Activated T-cell treated with anti-CD3 and anti-CD28 coated beads, Interleukin-2, amount 50 U/mL, for 4 hours (primary cell): ENCODE measurements around the gene KATNB1. TPM values are rescaled to one million over a fixed set of nuclear protein-coding genes. Genes with fewer than 3 reads are reported as not detected.

Source experiments
- ATAC-seq, 2 donors: fragments of 200-7000 bp; cut with Tn5 transposase; one replicate each; pipeline ENCODE4 v1.10.0; 2021
- DNase-seq: peaks from one replicate; pipeline ENCODE4 v3.0.0-alpha.2; 2020
- H3K27me3 Mint-ChIP-seq: one replicate; pipeline ENCODE4 v1.8.0; 2021; ENCODE audit warnings: low read depth, mixed read lengths
- H3K36me3 Mint-ChIP-seq: one replicate; pipeline ENCODE4 v1.8.0; 2022; ENCODE audit warnings: mixed read lengths; ENCODE audit not compliant: insufficient read depth
- H3K4me1 Mint-ChIP-seq: one replicate; pipeline ENCODE4 v1.8.0; 2021; ENCODE audit warnings: low read depth, mixed read lengths
- H3K4me3 Mint-ChIP-seq: one replicate; pipeline ENCODE4 v1.8.0; 2021; ENCODE audit warnings: mild to moderate bottlenecking, moderate library complexity, mixed read lengths
- H3K9me3 Mint-ChIP-seq: one replicate; pipeline ENCODE4 v1.8.0; 2021; ENCODE audit warnings: mixed read lengths
- total RNA-seq, 3 donors: library from RNA; stranded (reverse); gene quantifications; one replicate each; pipeline ENCODE4 v1.2.1, GENCODE V29; 2021

Gene KATNB1
- total RNA-seq, 3 donors from 2014 or later: 47.9 to 56.1 (median 55.5) TPM

DNA sequence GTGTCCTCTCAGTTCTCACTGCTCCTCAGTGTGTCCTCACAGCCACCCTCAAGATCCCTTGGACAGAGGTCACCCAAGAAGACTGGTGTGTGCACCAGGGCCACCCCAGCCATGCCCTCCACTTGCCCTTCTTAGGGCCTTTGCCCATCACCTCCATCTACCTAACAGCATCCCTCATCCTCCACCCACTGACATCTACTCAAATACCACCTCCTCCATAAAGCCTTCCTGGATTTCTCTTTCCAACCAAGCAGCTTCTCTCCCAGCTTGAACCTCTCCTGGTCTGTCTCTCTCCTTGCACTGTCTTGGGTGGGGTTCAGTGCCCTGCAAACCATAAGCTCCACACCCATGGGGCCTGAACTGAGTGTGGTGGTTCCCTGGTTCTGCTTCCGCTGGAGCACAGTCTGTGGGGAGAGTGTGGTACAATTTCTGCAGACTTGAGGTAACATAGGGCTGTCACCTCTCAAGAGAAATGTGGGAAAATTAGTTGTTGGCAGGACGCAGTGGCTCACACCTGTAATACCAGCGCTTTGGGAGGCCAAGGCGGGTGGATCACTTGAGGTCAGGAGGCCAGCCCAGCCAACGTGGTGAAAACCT lies 14.4 kb downstream of the KATNB1 start:
- DNase-seq (no peak), ATAC-seq (no peak)
- Mint-ChIP-seq H3K4me3 (no peak overlapping the region), H3K27me3 (no peaks in the 10 kb centered on the region), H3K9me3 (no peaks in the 10 kb centered on the region), H3K36me3 (peaks cover 18% of the 10 kb centered on the region), H3K4me1 (no peaks in the 10 kb centered on the region)

DNA sequence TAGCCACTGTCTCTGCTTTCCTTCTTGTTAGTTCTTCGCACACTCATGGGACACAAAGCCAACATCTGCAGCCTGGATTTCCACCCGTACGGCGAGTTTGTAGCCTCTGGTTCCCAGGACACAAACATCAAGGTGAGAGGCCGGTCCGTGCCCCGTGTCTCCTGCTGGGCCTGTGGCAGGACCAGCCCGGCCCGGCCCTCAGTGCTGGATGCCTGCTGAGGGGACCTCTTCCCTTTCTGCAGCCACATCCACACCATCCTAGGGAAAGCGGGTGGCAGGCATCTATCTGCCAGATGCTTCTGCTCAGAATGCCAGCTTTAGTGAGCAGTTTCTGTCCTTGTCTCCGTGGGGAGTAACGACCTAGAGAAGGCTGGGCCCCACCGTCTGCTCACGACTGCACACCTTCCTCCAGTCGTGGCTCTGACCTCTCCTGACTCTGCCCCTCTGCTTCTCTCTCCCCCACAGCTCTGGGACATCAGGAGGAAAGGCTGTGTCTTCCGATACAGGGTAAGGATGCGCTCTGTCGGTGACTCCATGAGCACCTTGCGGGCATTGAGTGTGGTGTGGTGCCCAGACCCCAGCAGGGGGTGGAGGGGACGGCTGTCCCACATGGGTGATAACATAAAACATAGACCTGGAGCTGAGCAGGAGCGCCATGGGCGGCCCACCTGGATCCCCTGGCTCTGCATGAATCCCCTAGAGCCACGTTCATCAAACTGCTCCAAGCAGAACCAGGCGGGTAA lies 15.4 kb downstream of the KATNB1 start:
- Mint-ChIP-seq H3K9me3 (no peaks in the 10 kb centered on the region), H3K4me3 (no peak overlapping the region), H3K27me3 (no peaks in the 10 kb centered on the region), H3K4me1 (no peaks in the 10 kb centered on the region), H3K36me3 (peaks cover 15% of the 10 kb centered on the region)
- ATAC-seq: no peak
- DNase-seq: no peak

DNA sequence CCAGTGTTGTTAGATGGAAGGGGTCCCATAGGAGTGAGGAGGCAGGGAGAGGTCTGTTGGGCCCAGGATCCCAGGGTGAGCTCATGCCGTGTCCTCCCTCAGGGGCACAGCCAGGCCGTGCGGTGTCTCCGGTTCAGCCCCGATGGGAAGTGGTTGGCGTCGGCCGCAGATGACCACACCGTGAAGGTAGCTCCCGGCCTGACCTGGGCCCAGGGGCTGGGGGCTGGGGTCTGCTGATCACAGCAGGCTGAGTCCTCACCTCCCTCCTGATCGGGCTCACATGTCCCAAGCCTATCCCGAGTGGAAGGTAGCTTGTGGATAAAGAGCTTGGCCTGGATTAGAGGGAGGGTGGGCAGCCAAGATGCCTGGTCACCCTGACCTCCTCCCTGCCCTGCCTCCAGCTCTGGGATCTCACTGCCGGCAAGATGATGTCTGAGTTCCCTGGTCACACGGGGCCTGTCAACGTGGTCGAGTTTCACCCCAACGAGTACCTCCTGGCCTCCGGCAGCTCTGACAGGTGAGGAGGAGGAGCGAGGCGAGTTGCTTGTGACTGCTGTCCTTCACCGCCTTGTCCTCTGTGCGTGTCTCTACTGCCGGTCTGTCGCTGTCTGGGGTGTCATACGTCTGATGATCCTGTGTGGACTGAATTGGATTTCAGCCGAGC lies 16.1 kb downstream of the KATNB1 start:
- Mint-ChIP-seq H3K4me1 (no peaks in the 10 kb centered on the region), H3K4me3 (no peak overlapping the region), H3K9me3 (no peaks in the 10 kb centered on the region), H3K36me3 (peaks cover 17% of the 10 kb centered on the region), H3K27me3 (no peaks in the 10 kb centered on the region)
- DNase-seq (no peak), ATAC-seq (no peak)

DNA sequence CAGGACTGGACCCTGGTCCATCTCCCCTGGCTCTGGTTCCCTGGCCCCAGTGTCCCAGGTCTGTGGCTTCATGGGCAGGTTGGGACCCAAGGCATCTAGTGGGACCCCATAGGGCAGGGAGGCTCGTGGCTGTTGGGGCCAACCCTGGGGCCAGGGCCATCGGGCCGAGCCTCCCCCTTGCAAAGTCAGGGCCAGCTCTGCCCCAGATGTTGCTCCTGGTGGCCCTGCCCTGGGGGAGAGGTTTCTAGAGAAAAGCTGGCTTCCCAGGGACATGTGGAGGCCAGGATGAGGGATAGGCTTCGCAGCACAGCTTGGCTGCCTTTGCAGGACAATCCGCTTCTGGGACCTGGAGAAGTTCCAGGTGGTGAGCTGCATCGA lies 16.6 kb downstream of the KATNB1 start:
- H3K9me3 Mint-ChIP-seq: no peaks in the 10 kb centered on the region
- peaks cover 17% of the 10 kb centered on the region for H3K36me3 Mint-ChIP-seq
- no peak for DNase-seq
- no peaks in the 10 kb centered on the region for H3K4me1 Mint-ChIP-seq
- no peak for ATAC-seq
- H3K27me3 Mint-ChIP-seq: no peaks in the 10 kb centered on the region
- no peak overlapping the region for H3K4me3 Mint-ChIP-seq

DNA sequence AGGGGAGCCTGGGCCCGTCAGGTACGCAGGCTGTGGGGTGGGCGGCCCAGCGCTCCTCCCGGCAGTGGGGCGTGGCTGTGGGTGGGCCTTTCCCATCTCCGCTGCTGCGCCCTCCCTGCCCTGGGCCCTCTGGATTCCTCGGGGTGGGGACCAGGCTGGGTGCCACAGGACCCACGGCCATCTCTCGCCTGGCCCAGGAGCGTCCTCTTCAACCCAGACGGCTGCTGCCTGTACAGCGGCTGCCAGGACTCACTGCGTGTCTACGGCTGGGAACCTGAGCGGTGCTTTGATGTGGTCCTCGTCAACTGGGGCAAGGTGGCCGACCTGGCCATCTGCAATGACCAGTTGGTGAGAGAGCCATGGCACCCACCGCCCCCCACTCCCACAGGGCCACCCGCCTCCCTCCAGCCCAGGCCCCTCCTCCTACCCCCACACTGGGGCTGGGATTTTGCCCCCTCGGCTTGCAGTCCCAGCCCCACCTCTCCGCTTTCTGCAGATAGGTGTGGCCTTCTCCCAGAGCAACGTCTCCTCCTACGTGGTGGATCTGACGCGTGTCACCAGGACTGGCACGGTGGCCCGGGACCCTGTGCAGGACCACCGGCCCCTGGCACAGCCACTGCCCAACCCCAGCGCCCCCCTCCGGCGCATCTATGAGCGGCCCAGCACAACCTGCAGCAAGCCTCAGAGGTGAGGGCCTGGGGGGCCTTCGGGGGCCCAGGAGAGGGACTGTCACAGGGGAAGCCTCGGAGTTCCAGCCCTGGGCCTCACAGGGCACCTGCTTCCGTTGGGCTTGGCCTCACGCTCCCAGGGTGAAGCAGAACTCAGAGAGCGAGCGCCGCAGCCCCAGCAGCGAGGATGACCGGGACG lies 17.2 kb downstream of the KATNB1 start:
- Mint-ChIP-seq H3K27me3 (no peaks in the 10 kb centered on the region), H3K4me1 (no peaks in the 10 kb centered on the region), H3K9me3 (no peaks in the 10 kb centered on the region), H3K36me3 (peaks cover 17% of the 10 kb centered on the region), H3K4me3 (no peak overlapping the region)
- no peak for ATAC-seq
- no peak for DNase-seq

DNA sequence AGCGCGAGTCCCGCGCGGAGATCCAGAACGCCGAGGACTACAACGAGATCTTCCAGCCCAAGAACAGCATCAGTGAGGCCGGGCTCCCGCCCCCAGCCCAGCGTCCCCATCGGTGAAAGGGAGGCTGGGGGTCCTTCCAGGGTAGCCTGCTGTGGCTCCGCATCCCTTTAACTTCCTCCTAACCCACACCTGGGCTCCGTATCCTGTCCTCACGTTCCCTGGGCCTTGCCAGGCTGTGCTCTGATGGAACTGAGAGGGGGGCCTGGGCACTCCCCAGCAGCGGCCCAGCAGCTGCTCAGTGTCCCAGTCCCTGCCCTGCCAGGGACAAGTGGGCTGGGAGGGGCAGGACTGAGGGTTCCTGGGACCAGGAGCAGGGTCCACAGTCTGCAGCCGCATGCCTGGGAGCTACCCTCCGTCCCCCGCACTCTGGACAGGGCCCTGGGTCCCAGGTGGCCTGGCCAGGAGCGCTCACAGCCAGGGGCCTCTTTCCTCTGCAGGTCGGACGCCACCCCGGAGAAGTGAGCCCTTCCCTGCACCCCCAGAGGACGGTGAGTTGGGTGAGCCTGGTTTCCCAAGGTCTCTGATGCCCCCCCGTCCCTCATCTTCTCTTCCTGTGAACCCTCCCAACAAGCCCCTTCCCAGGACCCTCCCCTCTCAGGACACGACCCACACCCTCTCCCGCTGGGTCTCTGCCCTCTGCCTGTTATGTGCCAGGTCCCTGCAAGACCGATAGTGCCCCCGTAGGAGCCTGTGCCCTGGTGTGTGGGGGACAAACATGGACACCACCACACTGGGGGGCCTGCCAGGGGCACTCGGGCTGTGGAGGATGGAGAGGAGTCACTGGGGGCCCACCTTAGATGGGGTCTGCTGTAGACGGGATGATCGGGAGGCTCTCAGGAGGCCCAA lies 18.1 kb downstream of the KATNB1 start:
- H3K27me3 Mint-ChIP-seq: no peaks in the 10 kb centered on the region
- no peaks in the 10 kb centered on the region for H3K4me1 Mint-ChIP-seq
- H3K9me3 Mint-ChIP-seq: no peaks in the 10 kb centered on the region
- H3K36me3 Mint-ChIP-seq: peaks cover 17% of the 10 kb centered on the region
- DNase-seq (no peak), ATAC-seq (no peak)
- no peak overlapping the region for H3K4me3 Mint-ChIP-seq

DNA sequence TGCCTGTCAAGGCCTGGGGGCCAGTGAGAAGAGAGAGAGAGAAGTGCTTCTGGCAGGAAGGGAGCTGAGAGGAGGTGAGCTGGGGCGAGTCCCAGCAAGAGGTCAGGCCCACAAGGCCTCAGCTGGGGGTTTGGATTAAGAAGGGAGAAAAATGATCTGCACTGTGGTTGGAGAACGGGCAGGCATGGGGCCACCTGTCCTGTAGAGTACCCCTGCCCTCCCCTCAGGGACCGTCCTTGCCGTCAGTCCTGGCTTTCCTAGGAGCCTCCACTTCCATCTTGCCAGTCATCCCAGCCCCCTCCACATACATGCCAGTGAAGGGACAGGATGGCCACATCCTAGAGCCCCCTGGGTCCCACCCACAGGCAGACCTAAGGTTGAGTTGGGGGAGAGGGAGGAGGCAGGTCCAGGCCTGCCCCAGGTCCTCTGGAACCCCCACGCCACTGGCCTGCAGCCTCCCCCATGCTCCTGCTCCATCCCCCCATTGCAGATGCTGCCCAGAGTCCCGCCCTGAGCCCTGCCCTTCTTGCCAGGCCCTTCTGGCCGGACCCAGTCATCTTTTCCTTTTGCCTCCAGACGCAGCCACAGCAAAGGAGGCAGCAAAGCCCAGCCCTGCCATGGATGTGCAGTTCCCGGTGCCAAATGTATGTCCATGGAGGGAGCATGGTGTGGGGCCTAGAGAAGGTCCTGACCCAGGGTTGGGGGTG lies 18.9 kb downstream of the KATNB1 start:
- no peak for DNase-seq
- no peak for ATAC-seq
- Mint-ChIP-seq H3K36me3 (peaks cover 17% of the 10 kb centered on the region), H3K4me1 (peaks cover 1% of the 10 kb centered on the region), H3K4me3 (no peak overlapping the region), H3K27me3 (no peaks in the 10 kb centered on the region), H3K9me3 (no peaks in the 10 kb centered on the region)

DNA sequence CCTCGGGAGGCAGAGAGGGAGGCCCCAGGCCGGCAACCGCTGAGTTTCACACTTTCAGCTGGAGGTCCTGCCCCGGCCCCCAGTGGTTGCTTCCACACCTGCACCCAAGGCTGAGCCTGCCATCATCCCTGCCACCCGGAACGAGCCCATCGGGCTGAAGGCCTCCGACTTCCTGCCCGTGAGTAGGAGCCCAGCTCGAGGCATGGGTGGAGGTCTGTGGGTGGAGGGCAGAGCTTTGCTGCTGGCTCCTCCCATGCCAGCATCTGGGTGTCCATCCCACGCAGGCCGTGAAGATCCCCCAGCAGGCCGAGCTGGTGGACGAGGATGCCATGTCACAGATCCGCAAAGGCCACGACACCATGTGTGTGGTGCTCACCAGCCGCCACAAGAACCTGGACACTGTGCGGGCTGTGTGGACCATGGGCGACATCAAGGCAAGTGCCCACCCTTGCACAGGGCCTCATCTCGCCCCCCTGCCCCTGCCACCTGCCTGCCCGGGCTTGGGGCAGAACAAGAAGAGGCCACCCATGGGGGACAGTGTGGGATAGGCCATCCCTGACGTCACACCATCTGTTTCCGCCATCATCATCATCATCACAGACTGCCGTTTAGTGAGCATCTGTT lies 19.6 kb downstream of the KATNB1 start:
- ATAC-seq (no peak), DNase-seq (no peak)
- Mint-ChIP-seq H3K9me3 (no peaks in the 10 kb centered on the region), H3K4me3 (no peak overlapping the region), H3K4me1 (peaks cover 1% of the 10 kb centered on the region), H3K27me3 (no peaks in the 10 kb centered on the region), H3K36me3 (peaks cover 17% of the 10 kb centered on the region)

DNA sequence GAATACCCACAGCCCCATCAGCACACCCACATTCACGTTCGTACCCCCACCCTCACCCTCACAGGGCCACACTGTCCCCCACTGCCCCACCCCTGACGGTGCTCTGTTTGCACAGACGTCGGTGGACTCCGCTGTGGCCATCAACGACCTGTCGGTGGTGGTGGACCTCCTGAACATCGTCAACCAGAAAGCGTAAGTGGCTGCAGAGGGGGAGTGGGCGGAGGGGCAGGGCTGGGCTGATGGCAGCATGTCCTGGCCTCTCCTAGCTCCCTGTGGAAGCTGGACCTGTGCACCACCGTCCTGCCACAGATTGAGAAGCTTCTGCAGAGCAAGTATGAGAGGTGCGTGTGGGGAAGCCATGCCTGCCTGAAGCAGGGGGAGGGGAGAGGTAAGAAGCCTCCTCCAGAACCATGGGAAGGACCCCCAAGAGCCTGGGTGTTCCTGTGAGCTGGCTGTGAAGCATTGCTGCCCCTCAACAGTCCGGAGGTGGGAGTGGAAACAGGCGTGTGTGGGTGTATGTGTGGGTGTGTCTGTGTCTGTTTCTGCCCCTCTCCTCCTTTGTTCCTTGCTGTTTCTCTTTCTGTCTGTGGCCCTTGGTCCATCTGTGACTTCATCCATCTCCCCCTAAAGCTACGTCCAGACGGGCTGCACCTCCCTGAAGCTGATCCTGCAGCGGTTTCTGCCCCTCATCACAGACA lies 20.3 kb downstream of the KATNB1 start:
- H3K27me3 Mint-ChIP-seq: no peaks in the 10 kb centered on the region
- H3K4me3 Mint-ChIP-seq: no peak overlapping the region
- H3K36me3 Mint-ChIP-seq: peaks cover 17% of the 10 kb centered on the region
- no peak for ATAC-seq
- H3K4me1 Mint-ChIP-seq: peaks cover 1% of the 10 kb centered on the region
- no peak for DNase-seq
- H3K9me3 Mint-ChIP-seq: no peaks in the 10 kb centered on the region

DNA sequence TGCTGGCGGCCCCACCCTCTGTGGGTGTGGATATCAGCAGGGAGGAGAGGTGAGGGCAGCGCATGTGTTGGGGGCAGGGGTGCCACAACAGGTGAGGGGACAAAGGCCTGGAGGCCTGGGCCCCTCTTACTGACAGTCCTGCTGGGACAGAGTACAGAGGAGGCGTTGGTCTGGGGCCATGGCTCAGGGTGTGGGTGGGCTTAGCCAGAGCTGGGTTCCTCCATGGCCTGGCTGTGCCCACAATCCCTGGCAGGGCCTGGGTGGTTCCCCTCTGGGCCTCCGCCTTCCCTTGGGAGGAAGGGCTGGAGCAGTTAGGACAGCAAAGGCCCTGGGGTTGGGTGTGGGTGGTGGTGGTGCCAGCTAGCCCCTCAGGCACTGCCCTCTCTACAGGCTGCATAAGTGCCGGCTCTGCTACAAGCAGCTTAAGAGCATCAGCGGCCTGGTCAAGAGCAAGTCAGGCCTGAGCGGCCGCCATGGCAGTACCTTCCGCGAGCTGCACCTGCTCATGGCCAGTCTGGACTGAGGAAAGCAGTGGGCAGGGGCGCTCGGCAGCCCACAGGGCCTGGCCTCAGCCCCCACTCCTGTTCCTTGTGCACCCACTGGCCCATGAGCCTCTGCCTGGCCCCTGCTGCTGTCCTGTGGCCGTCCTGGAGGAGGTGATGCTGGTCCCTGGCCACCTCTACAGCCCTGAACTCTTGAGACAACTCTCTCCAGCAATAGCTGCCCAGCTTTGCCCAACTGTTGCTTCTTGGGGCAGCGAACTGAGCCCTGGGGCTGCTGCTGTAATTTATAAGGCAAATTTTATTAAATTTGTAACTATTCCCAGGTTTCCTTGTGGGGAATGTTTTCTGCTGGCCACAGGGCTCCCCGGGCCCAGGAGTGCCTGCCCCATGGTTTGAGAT lies 21.1 kb downstream of the KATNB1 start:
- ATAC-seq (no peak), DNase-seq (no peak)
- peaks cover 13% of the 10 kb centered on the region for H3K36me3 Mint-ChIP-seq
- no peaks in the 10 kb centered on the region for H3K27me3 Mint-ChIP-seq
- no peaks in the 10 kb centered on the region for H3K9me3 Mint-ChIP-seq
- H3K4me1 Mint-ChIP-seq: peaks cover 1% of the 10 kb centered on the region
- no peak overlapping the region for H3K4me3 Mint-ChIP-seq

DNA sequence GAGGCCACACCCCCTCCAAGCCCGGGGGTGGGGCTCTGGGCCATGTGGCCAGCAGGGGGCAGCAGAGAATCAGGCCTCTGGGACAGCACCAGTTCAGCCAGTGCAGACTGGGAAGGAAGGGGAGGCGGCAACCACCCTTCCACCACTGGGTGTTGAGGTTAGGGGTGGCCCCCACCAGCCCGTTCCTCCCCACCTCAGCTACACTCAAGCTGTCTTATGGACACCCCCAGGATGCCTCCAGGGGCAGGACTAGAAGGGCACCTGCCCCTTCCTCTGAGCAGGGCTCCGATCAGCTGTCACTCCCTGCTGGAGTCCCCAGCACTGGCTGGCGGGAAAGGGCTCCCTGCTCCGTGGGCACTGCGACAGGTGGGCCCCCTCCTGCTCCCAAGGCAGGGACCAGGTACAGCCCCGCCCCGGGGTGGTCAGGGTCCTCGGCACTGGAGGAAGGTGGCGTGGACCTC lies 21.8 kb downstream of the KATNB1 start:
- H3K36me3 Mint-ChIP-seq: peaks cover 9% of the 10 kb centered on the region
- peak; percentile 93 to 94 for ATAC-seq
- peak; percentile 89 for DNase-seq
- peaks cover 1% of the 10 kb centered on the region for H3K4me1 Mint-ChIP-seq
- H3K4me3 Mint-ChIP-seq: no peak overlapping the region
- no peaks in the 10 kb centered on the region for H3K9me3 Mint-ChIP-seq
- H3K27me3 Mint-ChIP-seq: no peaks in the 10 kb centered on the region
